Ectodermal cell (in vitro differentiated cells): ENCODE data around the gene TRAF5.

Source experiments
- H3K27ac ChIP-seq: 2 replicates; pipeline ENCODE4 v1.7.0; 2013; ENCODE audit warnings: mild to moderate bottlenecking, low read depth, low read length; ENCODE audit not compliant: insufficient read depth, poor library complexity, severe bottlenecking
- H3K27me3 ChIP-seq: 2 replicates; pipeline ENCODE4 v1.7.0; 2013; ENCODE audit warnings: mild to moderate bottlenecking, low read length; ENCODE audit not compliant: insufficient read depth, control insufficient read depth, poor library complexity, severe bottlenecking
- H3K36me3 ChIP-seq: one replicate; pipeline ENCODE4 v1.7.0; 2013; ENCODE audit warnings: low read length; ENCODE audit not compliant: control insufficient read depth, insufficient read depth
- H3K4me1 ChIP-seq: one replicate; pipeline ENCODE4 v1.7.0; 2013; ENCODE audit warnings: low read length; ENCODE audit not compliant: control insufficient read depth, insufficient read depth
- H3K4me3 ChIP-seq: 2 replicates; pipeline ENCODE4 v1.7.0; 2013; ENCODE audit warnings: low read depth, low read length, control low read depth; ENCODE audit not compliant: insufficient read depth
- H3K9me3 ChIP-seq: 2 replicates; pipeline ENCODE4 v1.7.0; 2013; ENCODE audit warnings: mild to moderate bottlenecking, low read length, moderate library complexity; ENCODE audit not compliant: control insufficient read depth
- WGBS, 2 experiments: methylation state at CpG; one replicate each; pipeline ENCODE4 v1.1.7; 2013; ENCODE audit warnings: missing lambda C conversion rate in 2 of 2; 5-methylcytosine and 5-hydroxymethylcytosine counted together

Gene TRAF5

DNA sequence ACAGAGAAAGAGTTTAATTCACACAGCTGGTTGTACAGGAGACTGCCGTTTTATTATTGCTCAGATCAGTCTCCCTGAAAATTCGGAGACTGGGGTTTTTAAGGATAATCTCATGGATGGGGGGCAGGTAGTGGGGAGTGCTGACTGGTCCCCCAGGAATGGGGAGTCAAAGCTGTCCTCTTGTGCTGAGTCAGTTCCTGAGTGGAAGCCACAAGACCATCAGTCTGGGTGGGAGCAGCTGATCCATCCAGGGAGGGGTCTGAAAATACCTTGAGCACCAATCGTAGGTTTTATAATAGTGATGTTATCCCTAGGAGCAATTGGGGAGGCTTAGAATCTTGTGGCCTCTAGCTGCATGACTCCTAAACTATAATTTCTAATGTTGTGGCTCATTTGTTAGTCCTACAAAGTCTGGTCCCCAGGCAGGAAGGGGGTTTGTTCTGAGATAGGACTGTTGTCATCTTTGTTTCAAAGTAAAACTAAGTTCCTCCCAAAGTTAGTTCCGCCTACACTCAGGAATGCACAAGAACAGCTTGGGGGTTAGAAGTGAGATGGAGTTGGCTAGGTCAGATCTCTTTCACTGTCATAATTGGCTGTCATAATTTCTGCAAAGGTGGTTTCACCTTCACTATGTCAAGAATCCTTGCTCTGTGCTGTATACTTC, 50.3 kb downstream of the TRAF5 start:
- WGBS, 2 experiments = 94% methylated on average over 4 of the region's 4 CpGs
- H3K9me3 ChIP-seq = no peaks in the 10 kb centered on the region
- peaks cover 9% of the 10 kb centered on the region for H3K4me1 ChIP-seq
- no peak overlapping the region for H3K4me3 ChIP-seq
- H3K27me3 ChIP-seq = no peaks in the 10 kb centered on the region
- H3K27ac ChIP-seq = no peak overlapping the region
- no peaks in the 10 kb centered on the region for H3K36me3 ChIP-seq

DNA sequence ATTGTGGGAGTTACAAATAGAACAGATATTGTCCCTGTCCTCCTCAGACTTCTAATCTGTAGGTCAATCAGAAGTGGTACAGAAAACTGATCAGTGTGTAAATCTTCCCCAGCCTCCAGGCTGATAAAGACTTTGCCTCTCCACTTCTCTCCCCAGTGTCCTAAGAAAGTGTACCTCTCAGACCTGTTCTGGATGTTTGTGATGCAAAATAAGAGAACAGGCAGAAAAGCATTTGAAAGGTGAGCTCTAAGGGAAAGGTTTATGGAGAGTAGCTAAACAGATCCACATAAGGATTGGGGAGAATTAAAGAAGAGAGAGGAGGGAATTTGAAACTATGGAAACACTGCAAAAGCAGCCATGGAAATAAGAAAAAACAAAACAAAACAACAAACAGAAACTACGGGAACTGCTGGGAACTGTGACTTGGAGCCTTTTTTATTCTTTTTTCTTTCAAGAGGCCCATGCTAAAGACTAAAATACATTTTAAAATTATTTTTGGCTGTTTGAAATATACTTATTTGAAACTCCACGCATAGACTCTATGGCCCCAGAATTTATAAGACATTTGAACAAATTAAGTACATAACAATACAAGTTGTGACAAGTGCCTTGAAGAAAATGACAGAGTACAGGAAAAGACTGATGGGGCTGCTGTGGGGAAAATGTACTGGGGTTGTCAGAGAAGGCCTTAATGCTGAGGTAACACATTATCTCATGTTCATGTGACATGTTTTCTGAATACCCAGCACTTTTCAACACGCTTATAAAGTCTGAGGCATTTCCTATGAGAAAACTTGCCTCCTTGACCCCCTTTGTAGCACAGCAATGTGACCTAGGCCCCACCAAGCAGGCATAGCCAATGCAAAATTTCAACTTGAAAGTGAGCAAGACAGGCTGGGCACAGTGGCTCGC, 51.2 kb downstream of the TRAF5 start:
- 87 to 94% methylated on average over 3 of the region's 4 CpGs for WGBS, 2 experiments
- H3K9me3 ChIP-seq = no peaks in the 10 kb centered on the region
- no peak overlapping the region for H3K4me3 ChIP-seq
- no peak overlapping the region for H3K27ac ChIP-seq
- H3K4me1 ChIP-seq = peaks cover 9% of the 10 kb centered on the region
- no peaks in the 10 kb centered on the region for H3K36me3 ChIP-seq
- H3K27me3 ChIP-seq = no peaks in the 10 kb centered on the region

DNA sequence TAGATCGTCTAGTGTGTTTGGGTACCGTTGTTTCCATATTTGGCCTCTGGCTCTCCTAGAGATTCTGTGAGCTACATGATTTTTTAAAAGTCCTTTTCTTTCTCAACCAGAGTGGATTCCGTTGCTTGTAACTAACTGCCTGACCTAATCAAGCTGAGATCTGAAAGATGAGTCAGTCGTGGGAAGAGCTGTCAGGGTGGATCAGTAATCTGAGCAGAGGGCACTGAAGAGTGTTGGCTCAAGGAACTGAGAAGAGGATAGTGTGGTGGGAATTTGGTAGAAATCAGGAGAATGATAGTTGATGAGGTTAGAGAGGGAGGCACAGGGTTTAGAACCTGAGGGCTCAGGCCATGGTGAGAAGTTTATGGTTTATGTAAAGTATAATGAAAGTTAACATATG, 52.2 kb downstream of the TRAF5 start:
- 80 to 85% methylated on average over 4 of the region's 4 CpGs for WGBS, 2 experiments

DNA sequence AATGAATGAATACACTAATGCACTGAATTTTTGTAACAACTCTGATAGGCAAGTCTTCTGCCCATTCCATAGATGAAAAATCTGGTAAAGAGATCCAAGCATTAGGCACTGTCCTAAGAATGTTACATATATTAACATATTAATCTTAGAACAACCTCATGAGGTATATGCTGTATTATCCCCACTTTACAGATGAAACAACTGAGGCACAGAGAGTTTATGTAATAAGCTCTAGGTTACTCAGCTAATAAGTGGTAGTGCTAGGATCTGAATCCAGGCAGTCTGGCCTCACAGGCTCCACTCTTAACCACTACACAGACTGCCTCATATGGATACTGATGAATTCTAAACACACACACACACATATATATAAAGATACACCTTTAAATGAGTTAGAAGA, 52.8 kb downstream of the TRAF5 start:
- no peak overlapping the region for H3K4me3 ChIP-seq
- H3K36me3 ChIP-seq = no peaks in the 10 kb centered on the region
- no peaks in the 10 kb centered on the region for H3K27me3 ChIP-seq
- H3K9me3 ChIP-seq = no peaks in the 10 kb centered on the region
- no peak overlapping the region for H3K27ac ChIP-seq
- H3K4me1 ChIP-seq = peaks cover 9% of the 10 kb centered on the region

More for the DNA sequence above, 52.2 kb downstream of the TRAF5 start:
- Histone ChIP-seq H3K4me3 (no peak overlapping the region), H3K27me3 (no peaks in the 10 kb centered on the region), H3K4me1 (peaks cover 9% of the 10 kb centered on the region), H3K9me3 (no peaks in the 10 kb centered on the region), H3K36me3 (no peaks in the 10 kb centered on the region), H3K27ac (no peak overlapping the region)

DNA sequence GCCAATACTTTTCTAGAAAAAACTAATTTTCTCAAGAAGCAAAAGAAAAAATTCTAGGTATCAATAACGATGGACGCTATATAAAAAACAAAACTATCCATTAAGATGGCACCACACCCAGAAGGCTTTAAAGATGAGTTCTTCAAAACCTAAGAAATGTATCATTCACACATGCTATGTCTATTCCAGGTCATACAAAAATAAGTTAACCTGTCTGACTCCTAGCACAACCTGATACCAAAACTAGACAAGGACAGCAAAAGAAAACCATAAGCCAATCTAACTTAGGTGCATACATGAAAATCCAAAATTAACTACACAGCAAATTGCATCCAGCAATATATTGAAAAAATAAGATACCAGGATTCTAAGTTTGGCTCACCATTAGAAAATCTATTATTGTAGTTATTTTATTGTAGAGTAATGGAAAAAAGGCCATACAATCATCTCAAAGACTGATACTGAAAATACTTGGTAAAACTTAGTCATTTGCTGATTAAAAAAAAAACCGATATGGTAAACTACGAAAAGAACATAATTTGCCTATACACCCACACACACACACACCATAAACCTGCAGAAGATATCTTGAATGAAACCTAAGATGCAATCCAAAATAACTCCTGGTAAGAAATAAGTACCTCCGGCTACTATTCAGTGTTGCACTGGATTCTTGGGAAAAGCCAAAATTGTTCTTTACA, 55.0 kb downstream of the TRAF5 start:
- no peak overlapping the region for H3K27ac ChIP-seq
- H3K4me1 ChIP-seq = peaks cover 4% of the 10 kb centered on the region
- H3K9me3 ChIP-seq = no peaks in the 10 kb centered on the region
- no peaks in the 10 kb centered on the region for H3K27me3 ChIP-seq
- 96 to 98% methylated on average over 5 of the region's 5 CpGs for WGBS, 2 experiments
- H3K36me3 ChIP-seq = no peaks in the 10 kb centered on the region
- H3K4me3 ChIP-seq = no peak overlapping the region

DNA sequence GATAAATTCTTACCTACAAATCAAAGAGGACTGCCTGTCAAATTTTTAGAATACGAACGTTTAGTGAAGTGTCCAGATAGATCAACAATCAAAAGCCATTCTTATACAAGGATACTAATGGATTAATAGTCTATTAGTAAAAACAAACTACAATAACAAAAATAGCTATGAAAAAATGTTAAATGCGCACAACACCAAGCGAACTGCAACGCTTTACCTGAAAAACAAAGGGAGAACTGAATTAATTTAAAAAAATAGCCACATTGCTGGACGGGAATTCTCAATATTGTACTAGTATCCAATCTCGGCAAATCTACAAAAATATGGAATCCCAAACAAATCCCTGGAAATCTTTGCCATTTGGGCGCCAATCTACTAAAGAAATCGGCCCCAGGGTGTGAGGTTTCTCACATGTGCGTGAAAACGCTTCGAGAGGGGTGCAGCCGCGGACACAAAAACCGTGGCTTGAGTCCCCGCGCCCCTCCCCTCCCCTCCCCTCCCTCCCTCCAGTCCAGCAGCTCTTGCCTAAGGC, 55.6 kb downstream of the TRAF5 start:
- H3K27ac ChIP-seq = no peak overlapping the region
- 25 to 27% methylated on average over 15 to 16 of the region's 17 CpGs for WGBS, 2 experiments
- H3K4me3 ChIP-seq = peak overlapping the region; percentile 77

DNA sequence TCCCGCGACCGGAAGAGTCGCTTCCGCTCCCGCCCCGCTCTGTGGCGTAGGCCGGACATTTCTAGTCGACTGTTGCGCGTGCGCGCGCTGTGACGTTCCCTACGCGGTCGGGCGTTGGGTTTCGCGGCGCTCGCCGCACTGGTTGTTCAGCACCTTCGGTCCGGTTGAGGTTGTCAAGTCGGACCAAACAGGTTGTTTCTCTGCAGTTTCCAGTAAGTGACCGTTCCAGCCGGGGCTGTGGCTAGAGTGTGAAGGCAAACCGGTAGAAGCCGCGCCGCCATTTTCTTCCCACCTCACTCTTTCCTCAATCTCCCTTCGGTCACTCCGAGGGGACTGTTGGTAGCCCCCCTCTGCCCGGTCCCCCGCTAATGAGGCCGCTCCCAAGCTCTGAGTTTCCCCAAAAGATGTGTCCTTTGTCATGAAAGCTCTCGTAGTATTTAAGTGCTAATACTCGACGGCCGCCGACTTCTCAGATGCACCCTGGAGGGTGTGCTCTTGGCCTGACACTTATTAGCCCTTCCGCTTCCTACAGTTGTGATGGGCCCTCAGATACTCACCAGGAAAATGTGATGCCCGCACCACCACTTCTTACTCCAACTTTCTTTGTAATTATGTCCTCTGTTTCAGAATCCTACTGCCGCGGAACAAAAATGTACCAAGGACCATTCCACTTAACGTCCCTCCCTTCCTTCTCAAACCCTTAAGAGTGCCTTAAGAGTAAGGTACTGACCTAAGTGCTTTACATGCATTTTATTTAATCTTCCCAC, 56.3 kb downstream of the TRAF5 start:
- peak overlapping the region; percentile 93 for H3K27ac ChIP-seq
- WGBS, 2 experiments = 13 to 15% methylated on average over 49 of the region's 49 CpGs

More for the DNA sequence above, 55.6 kb downstream of the TRAF5 start:
- Histone ChIP-seq H3K4me1 (peaks cover under 1% of the 10 kb centered on the region), H3K36me3 (no peaks in the 10 kb centered on the region), H3K27me3 (no peaks in the 10 kb centered on the region), H3K9me3 (no peaks in the 10 kb centered on the region)

DNA sequence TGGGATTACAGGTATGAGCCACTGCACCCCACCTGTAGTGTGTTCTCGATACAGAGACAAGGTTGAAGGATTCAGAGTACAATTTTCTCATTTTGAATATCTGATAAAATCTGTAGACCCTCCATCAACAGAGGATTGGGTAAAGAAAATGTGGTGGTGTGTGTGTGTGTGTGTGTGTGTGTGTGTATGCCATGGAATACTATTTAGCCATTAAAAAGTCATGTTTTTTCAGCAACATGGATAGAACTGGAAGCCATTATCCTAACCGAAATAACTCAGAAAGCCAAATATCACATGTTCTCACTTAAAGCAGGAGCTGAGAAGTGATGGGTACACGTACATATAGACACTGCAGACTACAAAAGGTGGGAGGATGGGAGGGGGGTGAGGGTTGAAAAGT, 57.9 kb downstream of the TRAF5 start:
- H3K9me3 ChIP-seq = no peaks in the 10 kb centered on the region
- no peaks in the 10 kb centered on the region for H3K36me3 ChIP-seq
- no peak overlapping the region for H3K4me3 ChIP-seq
- no peaks in the 10 kb centered on the region for H3K4me1 ChIP-seq
- no peaks in the 10 kb centered on the region for H3K27me3 ChIP-seq
- WGBS, 2 experiments = 87 to 96% methylated on average over 3 of the region's 3 CpGs
- H3K27ac ChIP-seq = no peak overlapping the region

More for the DNA sequence above, 56.3 kb downstream of the TRAF5 start:
- H3K4me1 ChIP-seq = no peaks in the 10 kb centered on the region
- no peaks in the 10 kb centered on the region for H3K27me3 ChIP-seq
- H3K9me3 ChIP-seq = no peaks in the 10 kb centered on the region
- no peaks in the 10 kb centered on the region for H3K36me3 ChIP-seq
- peak overlapping the region; percentile 77 for H3K4me3 ChIP-seq

DNA sequence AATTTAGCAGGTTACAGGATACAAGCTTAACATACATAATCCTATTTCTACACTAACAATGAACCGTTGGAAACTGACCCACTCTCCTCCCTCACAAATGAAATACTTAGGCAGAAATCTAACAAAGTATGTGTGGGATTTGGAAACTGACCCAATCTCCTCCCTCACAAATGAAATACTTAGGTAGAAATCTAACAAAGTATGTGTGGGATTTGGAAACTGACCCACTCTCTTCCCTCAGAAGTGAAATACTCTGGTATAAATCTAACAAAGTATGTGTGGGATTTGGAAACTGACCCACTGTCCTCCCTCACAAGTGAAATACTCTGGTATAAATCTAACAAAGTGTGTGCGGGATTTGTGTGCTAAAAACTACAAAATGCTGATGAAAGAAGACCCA, 60.3 kb downstream of the TRAF5 start:
- H3K27ac ChIP-seq = no peak overlapping the region
- no peak overlapping the region for H3K4me3 ChIP-seq
- no peaks in the 10 kb centered on the region for H3K4me1 ChIP-seq
- WGBS, 2 experiments = 94 to 96% methylated on average over 2 of the region's 2 CpGs
- H3K9me3 ChIP-seq = no peaks in the 10 kb centered on the region
- H3K27me3 ChIP-seq = no peaks in the 10 kb centered on the region
- no peaks in the 10 kb centered on the region for H3K36me3 ChIP-seq
